HG03095 (cell line): ENCODE data around the gene GATA5.

Experiments used
- ATAC-seq: cut with Tn5 transposase; IDR thresholded peaks from one replicate; pipeline ENCODE4 v1.9.1; 2021; ENCODE audit warnings: moderate library complexity; ENCODE audit not compliant: unreplicated experiment

The GATA5 gene

DNA sequence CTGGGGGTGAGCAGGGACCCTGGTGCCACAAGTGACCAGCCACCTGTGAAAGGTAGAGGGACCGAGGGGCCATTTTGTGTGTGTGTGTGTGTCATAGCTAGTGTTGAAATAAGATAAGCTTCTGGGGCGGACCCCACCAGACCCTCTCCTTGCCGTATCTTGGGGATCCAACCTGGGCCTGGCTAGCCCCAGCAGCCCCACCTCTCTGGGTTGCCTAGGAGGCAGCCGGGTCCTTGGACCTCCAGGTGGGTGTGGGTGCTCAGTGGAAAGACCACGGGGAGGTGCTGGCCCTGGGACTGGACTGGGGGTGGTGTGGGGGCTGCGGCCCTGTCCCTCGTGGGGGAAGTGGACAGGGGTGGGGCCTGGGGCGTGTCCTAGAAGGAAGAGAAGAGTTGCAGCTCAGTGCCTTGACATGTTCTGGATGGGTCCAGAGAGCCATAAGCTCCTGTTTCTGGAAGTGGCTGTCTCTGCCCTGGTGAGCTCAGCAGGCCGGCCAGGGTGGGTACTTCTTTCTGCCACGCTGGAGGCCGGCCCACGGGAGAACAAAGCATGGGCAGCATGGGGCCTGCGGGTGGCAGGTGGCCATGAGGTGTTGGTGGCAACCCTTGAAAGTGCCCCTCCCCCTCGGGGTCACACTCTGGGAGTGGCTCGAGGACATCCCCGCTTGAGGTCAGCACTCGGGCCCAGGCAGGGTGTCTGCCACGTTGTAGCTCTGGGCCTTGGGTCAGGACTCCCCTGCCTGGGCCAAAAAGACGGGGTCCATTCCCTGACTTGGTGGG lies 56.9 kb downstream of the GATA5 start:
- no peak for ATAC-seq

DNA sequence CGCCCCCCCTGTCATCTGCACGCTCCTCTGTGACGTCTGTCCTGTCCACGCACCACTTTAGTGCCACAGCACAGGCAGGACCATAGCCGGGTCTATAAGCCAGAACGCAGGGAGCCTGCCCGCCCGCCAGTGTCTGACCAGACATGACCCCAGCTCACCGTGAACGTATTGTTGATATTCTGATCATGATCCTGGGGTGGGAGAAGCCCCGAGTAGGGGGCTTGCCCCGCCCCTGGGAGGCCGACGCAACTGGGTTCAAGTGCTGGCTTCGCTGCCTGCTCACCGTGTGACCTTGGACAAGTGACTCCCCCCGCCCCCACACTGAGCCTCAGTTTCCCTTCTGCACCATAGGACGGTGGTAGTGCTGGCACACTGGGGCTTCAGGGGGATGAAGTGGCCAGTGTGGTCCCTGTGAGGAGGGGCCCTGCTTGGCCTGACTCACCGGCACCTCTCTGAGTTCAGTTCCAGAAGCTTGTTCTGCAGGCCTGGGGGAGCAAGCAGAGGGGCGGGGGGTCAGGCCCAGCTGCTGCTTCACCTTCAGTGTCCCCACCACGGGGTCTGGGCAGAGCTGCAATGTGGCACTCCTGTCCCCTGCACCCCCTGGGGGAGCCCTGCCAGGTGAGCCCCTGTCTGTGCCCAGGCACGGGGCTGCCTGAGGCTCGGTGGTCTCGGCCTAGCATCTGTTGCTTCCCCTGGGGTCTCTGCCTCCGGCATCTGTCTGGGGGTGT lies 57.6 kb downstream of the GATA5 start:
- no peak for ATAC-seq

DNA sequence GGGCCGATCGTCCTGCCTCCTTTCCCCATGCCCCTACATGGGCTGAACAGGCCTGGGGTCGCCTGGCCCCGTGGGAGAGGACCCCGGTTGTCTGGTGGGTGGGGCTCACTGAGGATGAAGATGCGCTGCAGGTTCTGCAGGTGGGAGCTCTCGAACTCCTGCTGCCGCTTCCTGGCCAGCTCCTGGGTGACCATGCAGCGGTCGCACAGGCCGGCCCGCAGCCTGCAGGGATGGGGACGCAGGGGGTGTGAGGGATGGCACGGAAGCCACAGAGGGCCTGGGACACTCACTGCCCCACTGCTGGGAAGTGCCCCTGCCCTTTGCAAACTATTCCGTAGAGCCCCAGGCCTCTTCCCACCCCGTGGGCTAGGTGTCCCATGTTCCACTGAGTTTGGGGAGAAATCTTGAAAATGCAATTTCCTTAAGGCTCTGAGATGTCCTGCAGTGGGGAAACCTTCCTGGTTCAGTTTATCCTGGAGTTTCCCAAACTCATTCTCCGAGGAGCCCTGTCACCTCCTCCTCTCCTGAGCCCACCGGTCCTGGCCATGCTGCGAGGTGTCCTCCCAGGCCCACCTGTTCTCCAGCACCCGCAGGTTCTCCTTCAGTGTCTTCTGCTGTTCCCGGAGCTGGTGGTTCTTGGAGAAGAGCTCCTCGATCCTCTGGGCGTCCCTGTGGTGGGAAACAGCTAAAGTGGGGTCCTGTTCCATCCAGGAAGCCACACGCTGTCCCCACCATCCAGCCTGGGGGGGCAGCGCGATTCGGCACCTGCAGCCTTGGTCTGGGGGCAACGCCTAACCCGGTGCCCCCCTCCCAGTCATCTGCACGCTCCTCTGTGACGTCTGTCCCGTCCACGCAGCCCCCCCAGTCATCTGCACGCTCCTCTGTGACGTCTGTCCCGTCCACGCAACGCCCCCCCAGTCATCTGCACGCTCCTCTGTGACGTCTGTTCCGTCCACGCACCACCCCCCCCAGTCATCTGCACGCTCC lies 58.9 kb downstream of the GATA5 start:
- no peak for ATAC-seq

DNA sequence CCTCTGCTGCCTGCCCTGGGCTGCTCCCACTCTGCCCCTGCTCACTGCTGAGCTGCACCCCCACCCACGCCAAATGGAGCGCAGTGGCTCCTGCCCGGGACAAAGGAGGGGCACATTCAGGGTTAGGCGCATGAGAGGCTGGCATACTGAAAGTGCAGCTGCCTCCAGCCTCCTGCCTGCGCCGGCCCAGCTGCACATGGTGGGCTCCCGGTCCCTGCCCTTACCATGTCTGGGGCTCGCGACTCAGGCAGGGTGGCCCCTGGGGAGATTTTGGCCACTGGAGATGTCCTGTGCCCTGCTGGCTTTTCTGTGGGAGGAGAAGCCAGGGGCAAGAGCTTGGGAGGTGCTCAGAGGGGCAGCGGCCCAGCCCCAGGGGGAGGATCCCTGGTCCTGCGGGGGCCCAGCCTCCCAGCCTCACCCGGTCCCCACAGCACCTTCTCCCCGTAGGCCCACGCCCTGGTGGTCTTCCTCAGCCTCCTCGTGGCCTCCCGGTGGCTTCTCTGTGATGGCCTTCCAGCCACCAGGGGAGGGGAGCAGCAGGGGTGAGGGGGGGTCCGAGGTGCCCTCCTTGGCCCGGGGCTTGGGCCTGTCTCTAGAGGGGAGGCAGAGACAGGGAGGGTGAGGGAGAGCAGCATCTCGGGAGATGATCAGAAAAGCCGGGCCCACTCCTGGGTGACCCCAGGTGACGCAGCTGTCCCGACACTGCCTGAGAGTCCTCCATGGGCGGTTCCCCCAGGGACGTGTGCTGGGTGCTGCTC lies 60.3 kb downstream of the GATA5 start:
- no peak for ATAC-seq

DNA sequence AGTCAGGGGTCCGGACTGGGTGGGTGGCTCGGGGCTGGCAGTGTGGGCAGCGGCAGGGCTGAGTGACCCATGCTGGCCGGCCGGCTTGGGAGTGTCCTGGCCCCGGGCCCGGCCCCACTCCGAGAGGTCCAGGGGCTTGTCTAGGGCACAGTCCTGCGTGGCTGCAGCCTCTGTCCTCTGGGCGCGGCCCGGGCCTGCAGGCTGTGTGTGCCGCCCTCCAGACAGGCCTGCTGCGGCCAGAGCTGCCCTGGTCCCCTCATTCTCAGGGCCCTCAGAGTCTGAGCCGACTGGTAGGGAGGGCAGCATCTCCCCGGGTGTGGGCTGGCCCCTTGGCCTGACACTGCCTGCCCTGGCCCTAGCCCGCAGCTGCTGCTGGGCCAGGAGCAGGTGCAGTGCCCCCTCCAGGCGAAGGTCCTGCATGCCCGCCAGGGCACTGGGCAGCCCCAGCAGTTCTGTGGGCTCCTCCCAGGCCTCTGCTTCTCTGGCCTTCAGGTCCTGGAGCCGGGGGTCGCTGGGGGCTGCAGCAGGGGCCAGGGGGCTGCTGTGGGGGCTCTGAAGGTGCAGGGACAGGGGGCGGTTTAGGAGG lies 61.8 kb downstream of the GATA5 start:
- ATAC-seq: no peak
